ENCODE measurements around the gene MRM1.

The MRM1 gene

DNA sequence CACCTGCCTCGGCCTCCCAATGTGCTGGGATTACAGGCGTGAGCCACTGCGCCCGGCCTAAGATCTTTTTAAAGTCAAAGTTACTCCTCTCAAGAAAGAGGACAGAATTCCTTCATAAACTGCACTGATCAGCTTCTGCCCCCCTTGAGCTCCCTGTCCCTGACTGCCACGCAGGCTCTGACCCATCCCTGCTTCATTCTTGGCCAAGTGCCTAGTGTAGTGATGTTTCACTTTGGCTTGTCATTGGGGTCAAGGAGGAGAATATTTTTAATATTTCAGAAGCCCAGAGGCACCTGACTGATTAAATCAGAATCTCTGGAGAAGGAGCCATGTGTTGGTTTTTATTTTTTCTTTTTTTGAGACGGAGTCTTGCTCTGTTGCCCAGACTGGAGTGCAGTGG is 9.1 kb downstream of the MRM1 start:
- FAIRE-seq (no peak), DNase-seq (ENCODE audit: insufficient read length, low spot score) (no peak)
- TF ChIP-seq POLR2A (IDR thresholded peaks at IDR 0.05; ENCODE audit: low read depth, low read length): no peak

DNA sequence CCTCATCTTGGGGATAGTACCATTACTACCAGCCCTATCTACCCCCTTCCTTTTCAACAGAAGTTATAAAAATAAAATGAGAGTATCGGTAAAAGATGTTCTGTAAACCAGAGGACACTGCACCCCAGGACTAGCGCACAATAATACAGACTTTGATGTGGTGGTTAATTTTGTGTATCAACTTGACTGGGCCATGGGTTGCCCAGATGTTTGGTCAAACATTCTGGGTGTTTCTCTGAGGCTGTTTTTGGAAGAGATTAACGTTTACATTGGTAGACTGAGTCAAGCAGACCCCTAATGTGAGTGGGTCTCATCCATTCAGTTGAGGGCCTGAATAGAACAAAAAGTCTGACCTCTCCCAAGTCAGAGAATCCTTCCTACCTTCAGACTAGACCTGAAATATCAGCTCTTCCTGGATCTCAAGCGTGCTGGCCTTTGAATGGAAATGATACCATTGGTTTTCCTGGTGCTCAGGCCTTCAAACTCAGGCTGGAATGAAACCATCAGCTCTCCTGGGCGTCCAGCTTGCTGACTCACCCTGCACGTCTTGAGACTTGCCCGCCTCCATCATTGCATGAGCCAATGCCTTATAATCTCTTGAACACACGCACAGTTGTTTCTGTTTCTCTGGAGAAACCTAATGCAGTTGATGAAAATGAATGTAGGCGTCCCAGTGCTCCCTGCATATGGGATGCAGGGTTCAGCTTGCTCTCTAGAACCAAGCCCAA is 10.1 kb downstream of the MRM1 start:
- FAIRE-seq (no peak), DNase-seq (ENCODE audit: insufficient read length, low spot score) (peak; percentile 46)
- no peak for TF ChIP-seq POLR2A (IDR thresholded peaks at IDR 0.05; ENCODE audit: low read depth, low read length)

GRCh38 chr17:36612323-36612722 is 10.9 kb downstream of the MRM1 start:
- TF ChIP-seq POLR2A (IDR thresholded peaks at IDR 0.05; ENCODE audit: low read depth, low read length): no peak
- FAIRE-seq: no peak

DNA sequence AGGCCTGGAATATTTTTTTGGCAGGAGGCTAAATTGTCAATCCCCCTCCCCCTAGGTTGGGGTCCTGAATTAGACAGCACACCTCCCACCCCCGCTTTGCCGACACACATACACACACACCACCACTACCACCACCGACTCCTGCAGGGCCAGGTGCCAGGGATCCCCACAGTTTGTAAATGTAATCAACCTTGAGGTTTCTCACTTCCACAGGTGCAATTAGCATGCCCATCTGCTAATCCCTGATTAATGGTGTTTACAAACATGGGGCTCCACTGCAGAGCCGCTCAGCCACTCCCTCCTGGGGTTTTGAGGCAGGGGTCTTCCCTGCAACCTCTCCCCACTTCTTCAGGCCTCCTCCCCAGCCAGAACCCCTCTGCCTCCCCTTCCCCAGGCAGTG is 11.8 kb downstream of the MRM1 start:
- TF ChIP-seq POLR2A (IDR thresholded peaks at IDR 0.05; ENCODE audit: low read depth, low read length): no peak
- FAIRE-seq (no peak), DNase-seq (ENCODE audit: insufficient read length, low spot score) (no peak)

More at GRCh38 chr17:36612323-36612722, 10.9 kb downstream of the MRM1 start:
- DNase-seq (ENCODE audit: insufficient read length, low spot score): no peak

DNA sequence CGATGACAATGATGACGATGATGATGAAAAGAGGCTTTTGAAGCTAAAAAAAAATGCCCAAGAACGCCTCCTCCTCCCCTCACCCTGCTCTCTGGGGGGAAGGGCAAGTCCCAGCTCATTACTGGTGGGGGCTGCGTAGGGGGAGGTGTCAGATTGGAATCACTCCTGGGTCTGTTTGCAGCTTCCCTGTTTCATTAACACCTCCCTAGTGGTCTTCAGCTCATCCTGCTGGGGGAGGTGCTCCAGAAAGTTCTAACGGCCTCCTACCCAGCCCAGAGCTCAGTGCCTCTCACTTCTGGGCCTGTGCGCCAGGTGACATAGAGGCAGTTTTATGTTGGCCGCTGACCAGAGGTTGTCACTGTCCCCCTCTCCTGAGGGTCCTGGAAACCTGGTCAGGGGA is 12.7 kb downstream of the MRM1 start:
- FAIRE-seq (no peak), DNase-seq (ENCODE audit: insufficient read length, low spot score) (no peak)
- no peak for TF ChIP-seq POLR2A (IDR thresholded peaks at IDR 0.05; ENCODE audit: low read depth, low read length)

DNA sequence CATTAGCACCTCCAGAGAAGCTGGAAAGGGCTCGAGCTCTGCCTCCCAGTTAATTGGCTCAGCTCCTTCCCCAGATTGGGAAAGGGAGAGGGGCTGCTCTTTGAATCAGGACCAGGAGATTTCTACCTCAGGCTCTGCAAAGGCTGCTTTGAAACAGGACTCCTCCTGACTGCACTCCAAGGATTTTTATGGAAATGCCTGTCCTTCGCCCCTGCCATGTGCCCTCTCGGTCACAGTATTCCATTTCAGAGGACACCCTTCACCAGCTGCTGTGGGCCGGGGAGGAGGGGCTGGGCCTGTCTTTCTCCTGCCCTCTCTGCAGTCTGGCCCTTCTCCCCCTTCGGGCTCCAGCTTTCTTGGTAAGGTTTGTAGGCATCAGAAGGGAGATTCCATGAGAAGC is 13.6 kb downstream of the MRM1 start:
- no peak for TF ChIP-seq POLR2A (IDR thresholded peaks at IDR 0.05; ENCODE audit: low read depth, low read length)

GRCh38 chr17:36616061-36617029 is 15.0 kb downstream of the MRM1 start:
- FAIRE-seq (no peak), DNase-seq (ENCODE audit: insufficient read length, low spot score) (no peak)
- TF ChIP-seq POLR2A (IDR thresholded peaks at IDR 0.05; ENCODE audit: low read depth, low read length): no peak

More for the DNA sequence above, 13.6 kb downstream of the MRM1 start:
- FAIRE-seq (no peak), DNase-seq (ENCODE audit: insufficient read length, low spot score) (no peak)

DNA sequence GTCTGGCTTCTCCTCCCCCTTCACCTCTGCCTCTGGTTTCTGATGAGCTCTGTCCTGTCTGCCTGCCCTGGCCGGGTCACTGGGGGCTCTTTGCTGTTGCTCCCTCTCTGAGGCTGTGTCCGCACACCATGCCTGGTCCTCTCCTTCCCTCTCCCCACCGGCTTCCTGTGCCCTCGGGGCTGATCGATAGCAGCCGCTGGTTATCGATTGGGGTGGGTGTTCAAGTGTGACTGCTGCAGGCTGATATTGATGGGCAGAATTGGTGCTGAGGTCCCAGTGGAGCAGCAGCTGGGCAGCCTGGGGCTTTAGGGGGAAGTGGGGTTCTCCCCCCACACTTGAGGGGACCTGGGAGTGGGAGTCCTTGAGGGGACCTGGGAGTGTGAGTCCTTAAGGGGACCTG is 16.4 kb downstream of the MRM1 start:
- FAIRE-seq: no peak
- no peak for DNase-seq (ENCODE audit: insufficient read length, low spot score)
- no peak for TF ChIP-seq POLR2A (IDR thresholded peaks at IDR 0.05; ENCODE audit: low read depth, low read length)

- DNase-seq (ENCODE audit: insufficient read length, low spot score) (no peak), FAIRE-seq (no peak)
- TF ChIP-seq POLR2A (IDR thresholded peaks at IDR 0.05; ENCODE audit: low read depth, low read length): no peak
Observed at GRCh38 chr17:36623281-36623680, 21.9 kb downstream of the MRM1 start.

GRCh38 chr17:36625188-36625587 is 23.8 kb downstream of the MRM1 start:
- FAIRE-seq (no peak), DNase-seq (ENCODE audit: insufficient read length, low spot score) (no peak)
- no peak for TF ChIP-seq POLR2A (IDR thresholded peaks at IDR 0.05; ENCODE audit: low read depth, low read length)

DNA sequence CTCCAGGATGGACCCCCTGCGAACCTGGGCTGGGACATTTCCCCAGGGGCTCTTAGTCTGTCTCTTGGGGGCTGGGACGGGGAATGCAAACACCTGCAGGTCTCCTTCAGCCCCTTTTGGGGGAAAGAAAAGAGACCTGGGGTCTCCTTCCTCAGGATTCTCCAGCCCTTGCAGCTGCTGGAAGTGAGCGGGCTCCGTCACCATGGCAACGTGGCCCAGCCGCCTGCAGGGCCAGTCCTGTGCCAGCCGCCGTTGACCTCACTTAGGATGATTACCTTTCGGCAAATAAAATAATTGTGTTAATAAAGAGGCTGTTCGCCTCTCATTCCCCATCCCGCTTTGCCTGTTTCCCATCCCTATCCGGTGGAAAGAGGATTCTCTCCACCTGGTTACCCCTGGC is 25.7 kb downstream of the MRM1 start:
- TF ChIP-seq POLR2A (IDR thresholded peaks at IDR 0.05; ENCODE audit: low read depth, low read length): no peak
- no peak for FAIRE-seq
- no peak for DNase-seq (ENCODE audit: insufficient read length, low spot score)

- no peak for TF ChIP-seq POLR2A (IDR thresholded peaks at IDR 0.05; ENCODE audit: low read depth, low read length)
- FAIRE-seq: no peak
- DNase-seq (ENCODE audit: insufficient read length, low spot score): no peak
Observed at GRCh38 chr17:36628576-36628975, 27.2 kb downstream of the MRM1 start.

DNA sequence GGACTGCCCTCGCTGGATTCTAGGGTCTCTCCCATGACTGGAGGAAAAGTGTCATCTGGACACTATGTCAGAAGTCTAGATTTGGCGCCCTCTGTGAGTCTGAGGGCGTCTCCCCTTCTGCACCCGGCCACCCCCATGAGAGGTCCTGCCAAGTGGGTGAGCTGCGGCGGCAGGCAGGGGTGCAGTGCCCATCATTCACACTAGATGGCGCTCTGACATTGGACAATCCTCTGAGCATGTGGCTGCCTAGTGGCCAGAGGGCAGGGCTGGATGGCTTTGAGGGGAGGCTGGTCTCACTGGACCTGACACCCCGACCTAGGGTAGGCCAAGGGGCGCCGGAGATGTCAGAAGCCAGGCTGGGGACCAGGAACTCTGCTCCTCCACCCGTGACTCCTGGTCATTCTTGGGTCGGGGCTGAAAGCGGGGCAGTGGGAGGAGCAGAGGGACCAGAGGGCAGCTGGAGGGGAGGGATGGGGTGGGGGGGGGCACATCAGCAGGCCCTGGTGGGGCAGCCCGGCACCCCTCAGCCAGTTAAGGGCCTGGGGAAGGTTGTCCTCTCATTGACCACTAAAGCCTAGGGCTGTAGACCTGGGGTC is 28.0 kb downstream of the MRM1 start:
- no peak for FAIRE-seq
- DNase-seq (ENCODE audit: insufficient read length, low spot score): peak; percentile 90
- TF ChIP-seq POLR2A (IDR thresholded peaks at IDR 0.05; ENCODE audit: low read depth, low read length): no peak

DNA sequence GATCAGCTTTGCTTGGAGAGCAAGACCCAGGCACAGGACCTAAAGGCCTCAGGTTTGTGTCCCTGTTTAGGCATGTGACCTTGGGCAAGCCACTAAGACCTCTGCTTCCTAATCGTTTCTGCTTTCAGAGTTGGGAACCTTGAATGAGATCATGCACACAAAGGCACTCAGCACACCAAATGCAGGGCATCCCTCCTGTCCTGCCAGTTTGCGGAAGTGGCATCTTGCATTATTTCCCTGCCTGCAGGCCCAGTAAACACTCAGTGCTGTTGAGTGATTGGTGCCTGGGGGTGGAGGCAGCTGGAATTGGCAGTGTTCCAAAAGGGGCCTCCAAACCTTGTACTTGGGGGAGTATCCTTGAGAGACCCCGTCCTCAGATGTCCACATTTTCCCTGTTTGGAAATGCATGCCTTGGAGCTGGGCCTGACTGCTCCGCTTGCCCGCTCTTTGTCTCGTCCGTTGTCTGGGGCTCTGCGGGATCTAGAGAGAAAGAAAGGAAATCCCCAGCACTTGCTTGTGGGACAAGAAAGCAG is 28.7 kb downstream of the MRM1 start:
- TF ChIP-seq POLR2A (IDR thresholded peaks at IDR 0.05; ENCODE audit: low read depth, low read length): no peak
- no peak for DNase-seq (ENCODE audit: insufficient read length, low spot score)
- FAIRE-seq: no peak

All from H54 (cell line).